GM21737 (cell line): ENCODE data around the gene ZCCHC24.

Experiments used
- ATAC-seq: cut with Tn5 transposase; IDR thresholded peaks from one replicate; pipeline ENCODE4 v1.9.1; 2021; ENCODE audit warnings: mild to moderate bottlenecking, moderate library complexity; ENCODE audit not compliant: unreplicated experiment

ZCCHC24 gene

DNA sequence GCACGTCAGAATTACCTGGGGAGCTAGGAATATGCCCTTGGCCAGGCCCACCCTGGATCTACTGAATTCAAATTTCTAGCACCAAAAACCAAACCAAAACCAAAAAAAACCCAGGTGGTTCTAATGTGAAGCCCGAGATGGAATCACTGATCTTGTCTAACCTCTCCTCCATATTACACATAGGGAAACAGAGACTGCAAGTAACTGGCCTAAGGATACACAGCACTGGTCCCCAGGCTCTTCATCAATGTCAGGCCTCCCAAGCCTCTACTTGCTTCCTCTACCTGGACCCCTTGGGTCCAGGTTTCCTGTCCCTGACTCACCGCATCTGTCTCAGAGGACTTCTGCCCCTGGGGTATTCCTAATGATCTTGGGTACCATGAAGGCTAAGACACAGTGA, 30.7 kb downstream of the ZCCHC24 start:
- ATAC-seq: no peak

DNA sequence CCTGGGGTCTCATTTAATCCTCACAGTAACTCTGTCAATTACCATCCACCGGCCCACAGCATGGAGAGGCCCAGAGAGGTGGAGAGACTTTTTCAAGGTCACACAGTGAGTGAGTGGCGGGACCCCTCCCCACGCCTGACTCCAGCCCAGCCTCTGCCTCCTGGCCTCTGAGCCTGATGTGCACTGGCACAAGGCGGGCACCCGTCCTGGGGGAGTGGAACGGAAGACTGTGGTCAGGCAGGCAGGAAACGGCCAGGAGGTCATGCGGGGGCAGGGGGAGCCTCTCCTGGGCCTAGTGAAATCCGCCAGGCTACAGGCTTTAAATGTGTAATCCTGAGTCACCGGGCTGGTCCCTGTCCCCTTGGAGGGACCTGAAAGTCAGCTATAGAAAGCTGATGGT, 32.2 kb downstream of the ZCCHC24 start:
- no peak for ATAC-seq

DNA sequence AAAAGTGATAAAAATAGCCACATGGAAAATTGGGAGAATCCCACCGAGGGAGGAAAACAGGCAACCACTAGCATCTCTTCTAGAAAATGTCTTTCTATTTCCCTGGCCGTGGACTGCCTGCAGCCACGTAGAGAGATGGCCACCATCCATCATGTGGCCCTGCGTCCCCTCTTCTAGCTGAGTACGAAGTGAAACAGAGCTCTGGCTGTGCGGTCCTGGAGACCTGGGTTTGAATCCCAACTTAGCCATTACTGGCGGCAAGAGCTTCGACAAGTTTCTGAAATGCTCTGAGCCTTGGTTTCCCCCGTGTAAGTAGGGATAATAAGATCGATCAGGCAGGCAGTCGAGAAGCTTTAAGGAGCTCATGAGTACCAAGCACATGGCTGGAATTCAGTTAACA, 32.9 kb downstream of the ZCCHC24 start:
- no peak for ATAC-seq

DNA sequence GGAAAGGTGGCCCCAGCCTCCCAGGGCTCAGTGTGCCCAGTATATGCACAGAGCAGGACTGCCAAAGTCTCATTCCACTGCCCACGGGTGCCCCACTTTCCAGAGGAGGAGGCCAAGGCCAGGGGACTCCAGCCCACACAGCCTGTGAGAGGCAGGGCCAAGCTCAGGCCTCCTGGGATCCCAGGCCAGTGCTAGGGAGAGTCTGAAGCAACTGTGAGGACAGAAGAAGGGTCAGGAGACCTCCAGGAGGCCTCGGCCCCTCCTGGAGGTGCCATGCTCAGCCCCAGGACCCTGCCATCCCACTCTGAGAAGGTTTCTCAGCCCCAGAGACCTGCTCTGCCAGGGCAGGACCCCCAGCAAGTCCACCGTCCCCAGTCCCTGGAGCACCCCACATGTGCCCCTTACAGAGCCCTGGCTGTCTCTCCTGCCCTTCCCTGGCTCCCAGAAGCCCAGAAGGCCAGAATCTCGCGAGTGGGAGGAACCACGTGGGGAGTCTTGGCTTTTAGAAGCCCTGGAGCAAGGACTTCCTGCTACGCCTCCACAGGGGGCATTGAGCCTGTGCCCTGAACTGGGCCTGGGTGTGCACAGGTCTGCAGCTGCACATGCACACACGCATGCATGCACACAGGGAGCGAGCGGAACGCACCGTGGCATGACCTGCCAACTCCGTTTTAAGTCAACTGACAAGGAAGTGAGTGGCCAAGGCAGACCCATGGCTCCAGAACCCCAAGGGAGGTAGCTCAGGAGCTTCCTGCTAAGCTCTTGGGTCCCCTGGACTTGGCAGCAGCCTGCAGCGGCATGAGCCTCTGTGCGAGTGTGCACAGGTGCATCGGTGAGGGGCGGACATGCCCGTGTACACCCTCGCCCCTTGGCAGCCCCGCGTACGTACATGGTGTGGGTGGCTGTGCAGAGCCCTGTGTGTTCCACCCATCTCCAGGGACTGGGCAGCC, 33.6 kb downstream of the ZCCHC24 start:
- no peak for ATAC-seq

DNA sequence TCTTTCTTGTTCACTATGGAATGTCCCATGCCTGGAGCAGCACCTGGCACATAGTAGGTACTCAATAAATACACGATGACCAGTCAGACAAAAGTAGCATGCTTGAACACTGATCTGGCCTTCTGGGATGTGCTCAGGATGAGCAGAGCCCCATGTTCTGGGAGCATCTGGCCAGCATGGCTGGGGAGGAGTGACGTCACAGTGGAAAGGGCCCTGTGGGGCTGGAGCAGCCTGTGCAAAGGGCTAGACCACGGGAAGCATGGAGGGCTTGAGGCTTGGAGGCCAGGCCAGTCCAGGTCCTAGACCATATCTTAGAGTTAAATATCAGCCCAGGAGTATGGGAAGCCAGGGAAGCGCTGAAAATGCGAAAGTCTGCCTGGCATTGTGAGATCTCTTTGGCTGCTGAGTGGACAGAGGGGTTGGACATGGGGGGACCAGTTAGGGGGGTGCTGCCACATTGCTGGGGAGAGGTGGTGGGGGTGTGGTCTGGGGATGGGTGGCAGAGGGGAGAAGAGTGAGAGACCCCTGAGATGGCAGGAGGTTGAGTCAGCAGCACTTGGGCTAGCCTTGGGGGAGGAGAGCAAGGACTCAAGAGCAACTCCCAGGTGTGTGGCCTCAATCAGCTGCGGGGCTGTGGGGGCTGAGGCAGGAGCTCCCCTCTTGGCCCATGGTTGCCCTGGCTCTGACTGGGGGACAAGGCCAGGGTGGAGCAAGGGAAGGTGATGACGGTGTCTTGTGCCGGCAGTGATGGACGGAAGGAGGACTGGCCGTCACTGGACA, 34.9 kb downstream of the ZCCHC24 start:
- ATAC-seq: no peak

DNA sequence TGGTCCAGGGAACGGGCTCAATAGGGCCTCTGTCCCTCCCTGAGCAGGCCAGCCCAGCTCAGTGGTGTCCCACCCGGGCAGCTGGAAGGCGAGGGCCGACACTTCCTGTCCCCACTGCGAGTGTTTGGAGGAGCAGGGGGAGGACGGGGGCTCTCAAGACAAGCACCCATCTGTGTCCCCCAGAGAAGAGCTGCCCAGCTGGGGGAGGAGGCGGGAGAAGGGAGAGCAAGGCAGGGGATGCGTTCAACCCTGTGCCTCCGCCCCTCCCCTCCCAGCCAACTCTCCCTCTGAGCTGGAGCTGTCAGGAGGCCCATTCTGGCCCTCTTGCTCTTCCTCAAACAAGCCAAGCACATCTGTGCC, 35.7 kb downstream of the ZCCHC24 start:
- no peak for ATAC-seq

DNA sequence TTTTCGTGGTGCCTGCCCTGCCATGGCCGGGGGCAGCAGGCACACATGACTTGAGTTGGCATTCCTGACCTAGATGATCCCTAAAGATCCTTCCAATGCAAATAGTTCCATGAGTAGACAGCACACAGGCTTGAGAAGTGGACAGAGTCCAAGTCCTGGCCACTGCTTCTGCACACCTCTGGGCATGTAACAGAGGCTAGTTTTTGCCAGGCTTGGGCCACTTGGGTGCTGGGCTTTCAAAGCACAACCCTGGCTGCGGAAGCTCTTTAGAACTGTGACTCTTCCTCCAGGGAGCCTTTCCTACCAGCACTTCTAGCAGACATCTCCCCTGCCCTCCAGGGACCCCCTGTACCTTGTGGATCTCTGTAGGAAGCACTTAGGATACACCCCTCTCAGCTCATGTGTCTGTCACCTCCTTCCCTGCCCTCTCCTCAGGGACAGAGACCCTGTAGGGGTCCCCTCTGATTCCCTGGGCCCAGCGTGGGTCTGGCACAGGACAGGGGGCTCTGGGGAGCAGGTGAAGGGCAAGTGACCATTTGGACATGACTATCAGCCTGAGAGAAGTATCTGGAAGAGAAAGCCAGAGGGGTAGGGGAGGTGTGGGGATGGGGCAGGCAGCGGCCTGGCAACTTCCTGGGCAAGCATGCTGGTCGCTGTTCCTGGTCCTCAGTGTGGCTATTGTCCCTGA, 36.2 kb downstream of the ZCCHC24 start:
- ATAC-seq: no peak

DNA sequence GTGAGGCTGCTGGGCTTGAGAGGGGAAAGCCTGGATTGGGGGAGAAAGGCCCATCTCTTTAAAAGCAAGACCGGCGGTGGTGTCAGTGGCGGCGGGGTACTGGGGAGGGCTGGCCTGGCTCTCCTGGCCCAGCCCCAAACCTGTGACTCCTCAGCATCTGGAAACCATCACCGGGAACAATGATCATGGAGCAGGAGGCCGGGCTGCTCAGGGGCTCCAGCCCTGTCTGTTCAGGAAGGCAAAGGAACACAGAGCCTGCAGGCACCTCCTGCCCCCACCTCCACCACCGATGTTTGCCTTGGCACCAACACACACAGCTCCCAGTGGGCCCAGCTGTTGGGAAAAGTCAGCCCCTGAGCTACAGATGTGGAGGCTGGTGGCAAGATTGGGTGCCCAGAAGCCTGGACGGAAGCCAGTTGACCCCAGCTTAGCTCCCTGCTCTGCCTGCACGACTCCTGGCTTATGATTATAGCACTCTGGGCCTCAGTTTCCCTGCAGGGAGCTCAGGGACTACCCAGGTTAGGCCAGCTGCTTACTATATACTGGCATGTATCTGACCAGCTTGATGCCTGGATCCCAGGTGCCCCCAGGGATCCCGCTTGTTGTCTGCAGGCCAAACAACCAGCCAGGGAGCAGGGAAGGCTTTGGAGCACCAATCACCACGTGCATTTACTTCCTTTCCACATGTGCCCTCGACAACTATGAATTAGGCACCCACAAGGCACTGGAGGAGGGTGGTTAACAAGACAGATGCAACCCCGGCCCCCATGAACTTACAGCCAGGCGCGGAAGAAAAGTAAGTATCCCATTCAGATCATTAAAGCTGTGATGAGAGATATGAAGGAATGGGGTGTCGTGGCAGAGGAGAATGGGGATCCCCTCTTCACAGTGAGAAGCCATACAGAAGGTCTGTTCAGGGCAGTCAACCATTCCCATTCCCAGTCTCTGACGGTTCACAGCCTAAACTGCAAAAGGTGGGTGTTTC, 37.3 kb downstream of the ZCCHC24 start:
- ATAC-seq: no peak

DNA sequence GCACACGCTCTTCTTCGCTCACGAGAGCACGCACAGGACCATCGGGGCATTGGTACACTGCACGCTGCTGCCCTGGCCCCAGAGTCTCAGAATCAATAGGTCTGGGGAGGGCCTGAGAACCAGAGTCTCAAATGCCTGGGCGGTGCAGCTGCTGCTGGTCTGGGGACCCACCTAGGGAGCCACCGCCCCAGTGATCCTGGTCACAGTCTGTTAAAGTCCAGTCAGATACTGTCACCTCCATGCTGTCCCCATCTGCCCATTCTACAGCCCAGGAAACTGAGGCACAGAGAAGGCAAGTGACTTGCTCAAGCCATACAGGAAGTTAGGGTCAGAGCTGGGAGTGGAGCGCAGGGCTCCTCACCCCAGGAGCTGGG, 38.0 kb downstream of the ZCCHC24 start:
- no peak for ATAC-seq

DNA sequence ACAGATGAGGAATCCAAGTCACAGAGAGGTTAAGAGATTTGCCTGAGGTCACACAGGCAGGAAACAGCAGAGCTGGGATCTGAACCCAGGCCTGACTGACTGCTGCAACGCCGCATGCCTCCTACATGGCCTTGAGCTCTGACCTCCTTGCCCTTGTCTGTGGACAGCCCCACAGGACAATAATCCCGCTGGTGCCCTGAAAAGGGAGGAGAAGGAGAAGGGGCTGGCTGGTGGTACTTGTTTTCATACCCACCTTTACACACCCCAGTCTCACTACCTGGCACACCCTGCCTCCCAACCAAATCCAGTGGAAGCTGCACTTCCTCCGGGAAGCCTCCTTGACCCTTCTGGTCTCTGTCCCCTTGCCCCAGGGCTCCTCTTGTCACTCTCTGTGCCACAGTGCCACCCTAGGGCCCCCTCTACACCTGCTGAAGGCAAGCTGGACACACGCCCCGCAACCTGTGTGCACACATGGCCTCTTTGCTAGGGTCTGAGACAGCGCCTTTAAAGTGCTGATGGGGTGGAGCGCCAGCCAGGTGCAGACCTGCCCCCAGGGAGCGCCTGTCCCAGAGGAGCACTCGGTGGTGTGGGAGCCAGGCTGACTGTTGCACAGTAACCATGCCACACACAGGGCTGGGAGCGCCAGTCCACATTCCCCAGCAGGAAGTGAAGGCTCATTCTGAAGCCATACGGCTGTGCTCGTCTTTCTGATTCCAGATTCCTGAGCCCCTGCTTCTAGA, 38.6 kb downstream of the ZCCHC24 start:
- ATAC-seq: no peak

DNA sequence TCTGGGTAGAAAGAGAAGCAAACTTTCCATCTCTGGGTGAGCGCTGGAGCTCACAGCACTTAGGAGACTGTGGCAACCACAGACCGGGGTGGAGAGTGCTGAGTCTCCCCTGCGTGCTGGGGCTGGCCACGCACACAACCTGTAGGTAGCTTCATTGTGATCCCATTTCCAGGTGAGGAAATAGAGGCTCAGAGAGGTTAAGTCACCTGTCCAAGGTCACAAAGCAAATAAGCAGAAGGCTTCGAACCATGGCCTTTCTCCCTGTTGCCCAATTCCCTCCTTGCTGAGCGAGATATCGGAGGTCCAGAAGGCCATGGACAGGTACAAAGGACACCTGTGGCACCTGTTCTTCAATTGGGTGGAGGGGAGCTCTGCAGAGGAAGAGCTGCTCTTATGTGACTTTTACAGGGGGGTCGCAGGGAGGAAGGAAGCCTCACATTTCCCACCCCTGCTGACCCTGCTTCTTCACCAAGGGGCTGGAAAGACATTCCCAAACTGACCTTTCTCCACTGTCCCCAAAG, 39.4 kb downstream of the ZCCHC24 start:
- ATAC-seq: no peak

DNA sequence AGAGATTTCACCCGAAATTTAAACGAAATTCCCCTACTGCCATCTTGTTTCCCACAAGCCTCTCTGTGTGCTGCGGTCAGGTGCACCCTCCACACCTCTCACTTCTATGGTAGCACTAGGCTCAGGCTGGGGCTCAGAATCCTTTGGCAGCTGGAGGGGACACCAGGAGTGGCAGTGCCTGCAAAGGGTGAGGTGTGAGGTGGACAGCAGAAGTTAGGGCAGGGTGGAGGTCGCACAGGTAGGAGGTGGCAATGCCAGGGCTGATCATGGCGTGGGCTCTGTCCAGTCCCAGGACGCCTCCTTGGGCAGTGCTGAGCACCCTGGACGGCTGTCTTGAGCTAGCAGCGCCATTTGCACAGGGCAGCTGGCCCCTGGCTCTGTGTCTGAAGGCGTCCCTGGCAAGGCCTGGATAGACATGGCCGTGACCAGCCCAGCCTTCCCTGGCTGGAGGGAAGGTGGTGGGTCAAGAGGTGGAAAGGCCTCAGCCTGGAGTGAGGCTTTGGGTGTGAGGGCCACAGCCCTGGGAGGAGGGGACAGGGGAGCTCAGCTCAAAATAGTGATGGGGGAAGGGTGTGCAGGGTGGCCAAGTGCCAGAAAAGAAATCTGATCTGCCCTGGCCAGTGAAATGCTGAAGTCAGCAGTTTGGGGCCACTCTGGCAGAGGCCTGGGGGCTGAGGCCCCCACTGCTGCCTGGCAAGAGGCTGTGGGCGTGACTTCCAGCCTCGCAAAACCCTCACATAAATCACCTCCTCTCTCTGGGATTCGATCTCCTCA, 40.0 kb downstream of the ZCCHC24 start:
- ATAC-seq: no peak

DNA sequence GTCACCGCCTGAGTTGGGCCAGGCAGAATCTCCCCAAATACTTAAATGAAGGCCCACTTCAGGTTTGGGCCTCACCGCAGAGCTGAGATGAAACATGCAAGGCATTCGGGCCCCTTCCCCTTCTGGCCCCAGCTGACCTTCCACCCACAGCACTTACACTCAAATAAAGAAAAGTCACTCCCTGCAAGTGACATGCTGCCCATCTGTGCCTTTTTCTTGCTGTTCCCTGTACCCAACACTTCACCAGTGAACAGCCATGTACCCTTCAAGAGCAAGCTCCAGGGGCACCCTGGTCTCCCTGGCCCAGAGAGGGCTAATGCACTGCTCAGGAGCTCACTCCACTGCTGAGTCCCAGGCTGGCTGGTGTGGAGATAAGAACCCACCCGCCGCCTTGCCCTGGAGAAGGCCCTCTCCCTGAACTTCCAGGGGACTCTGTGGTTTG, 40.7 kb downstream of the ZCCHC24 start:
- no peak for ATAC-seq

DNA sequence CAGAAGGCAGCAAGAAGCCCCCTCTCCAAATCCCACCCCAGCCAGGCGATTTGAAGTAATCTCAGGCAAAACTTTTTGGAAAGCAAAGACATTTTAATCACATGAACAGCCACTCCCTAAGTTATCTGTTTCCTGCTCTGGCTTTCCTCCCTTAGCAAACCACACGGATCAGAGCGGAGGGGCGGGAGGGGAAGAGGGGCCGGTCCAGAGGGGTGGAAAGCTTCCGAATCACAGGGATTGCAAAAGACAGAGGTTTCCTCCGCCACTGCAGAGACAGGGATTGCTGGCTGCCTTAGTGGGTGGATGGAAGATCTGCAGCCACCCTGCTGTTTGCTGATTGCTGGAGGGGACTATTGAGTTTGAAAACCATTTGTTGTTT, 41.2 kb downstream of the ZCCHC24 start:
- ATAC-seq: no peak

DNA sequence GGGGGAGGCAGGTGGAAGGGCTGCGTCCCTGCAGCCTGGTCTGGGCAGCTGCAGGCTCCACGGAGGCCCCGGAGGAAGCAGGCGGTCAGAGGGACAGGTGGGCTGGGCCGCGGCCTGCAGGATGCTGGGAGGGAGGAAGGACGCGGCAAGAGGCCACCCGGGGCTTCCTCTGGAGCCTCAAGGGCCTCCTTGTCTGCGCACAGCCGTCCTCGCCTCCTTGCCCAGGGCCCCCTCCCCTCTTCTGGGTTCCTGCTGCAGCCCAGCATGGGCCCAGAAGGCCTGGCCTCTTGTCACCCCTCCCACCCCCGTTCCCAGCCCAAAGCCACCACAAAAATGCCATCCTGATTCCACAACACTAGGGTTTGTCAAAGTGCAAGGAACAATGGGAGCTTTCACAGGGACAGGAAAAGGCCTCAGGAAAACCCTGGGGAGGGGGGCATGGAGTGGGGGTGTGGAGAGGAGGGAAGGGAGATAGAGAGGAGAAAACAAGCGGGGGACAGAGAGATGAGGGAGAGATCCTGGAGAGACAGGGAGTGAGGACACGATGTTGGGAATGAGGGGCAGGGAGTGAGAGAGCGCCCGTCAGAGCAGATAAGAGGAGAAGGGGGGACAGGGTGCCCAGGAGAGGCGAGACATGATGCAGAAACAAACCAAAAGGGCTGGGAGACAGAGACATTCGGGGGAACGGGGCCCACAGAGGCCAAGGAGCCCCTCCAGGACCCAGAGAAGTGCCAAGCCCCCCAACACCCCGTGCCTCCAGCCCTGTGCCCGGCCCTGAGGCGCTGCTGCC, 41.8 kb downstream of the ZCCHC24 start:
- ATAC-seq: no peak

DNA sequence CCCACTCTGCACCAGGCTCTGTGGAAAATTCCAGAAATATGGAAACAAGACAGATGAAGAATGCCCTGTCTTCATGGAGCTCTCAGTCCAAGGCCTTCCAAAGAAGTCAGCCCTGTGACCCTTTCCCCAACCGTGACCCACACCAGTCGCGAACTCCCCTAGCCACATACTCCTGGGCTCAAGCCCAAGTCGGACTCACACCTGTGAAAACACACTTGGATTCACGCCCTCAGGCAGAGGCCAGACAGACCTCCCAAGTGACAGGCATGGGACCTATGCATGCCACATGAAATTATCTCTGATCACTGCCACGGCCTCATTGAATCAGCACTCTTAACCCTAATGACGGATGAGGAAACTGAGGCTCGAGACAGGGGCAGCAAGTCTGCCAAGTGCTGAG, 42.5 kb downstream of the ZCCHC24 start:
- ATAC-seq: no peak

DNA sequence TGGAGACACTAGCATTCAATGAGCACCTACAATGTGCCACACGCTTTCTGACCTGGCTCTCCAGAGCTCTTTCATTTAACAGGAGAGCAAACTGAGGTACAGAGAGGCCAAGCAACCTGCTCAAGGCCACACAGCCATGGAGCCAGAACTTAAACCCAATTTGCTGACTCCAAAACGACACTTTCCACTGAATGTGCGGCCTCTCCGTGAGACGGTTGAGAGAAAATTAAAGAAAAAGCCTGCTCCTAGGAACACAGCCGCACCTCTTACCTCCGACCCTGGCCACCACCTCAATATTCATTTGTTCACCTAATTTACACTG, 42.8 kb downstream of the ZCCHC24 start:
- no peak for ATAC-seq
